Activated CD8-positive, alpha-beta memory T cell treated with anti-CD3 and anti-CD28 coated beads for 1 hour (primary cell): ENCODE measurements around the gene PPDPF.
"Not testable (repeated sequence)": the region's sequence is repeated elsewhere in the genome, so short reads cannot be mapped to it uniquely, and the experiment has no call there.

ENCODE experiments used
- DNase-seq, 2 donors: peaks; one replicate each; pipeline ENCODE4 v3.0.0-alpha.2; 2020; ENCODE audit warnings: low read depth in 1 of 2; ENCODE audit errors: extremely low read depth in 1 of 2

Gene PPDPF

GRCh38 chr20:63547725-63548480 is 27.3 kb downstream of the PPDPF start, which contains the start of gene SRMS:
SRMS (minus strand) TSS chr20:63547749; CDS start chr20:63547463, 286 bp downstream.
- DNase-seq: no peak

GRCh38 chr20:63548542-63548941 is 28.0 kb downstream of the PPDPF start:
- no peak for DNase-seq

- DNase-seq: no peak
Measured at GRCh38 chr20:63549019-63549418, 28.5 kb downstream of the PPDPF start.

- no peak for DNase-seq
Measured at GRCh38 chr20:63549679-63550282, 29.2 kb downstream of the PPDPF start.

- DNase-seq: no peak
Measured at GRCh38 chr20:63551068-63551467, 30.5 kb downstream of the PPDPF start.

- DNase-seq: no peak
Measured at GRCh38 chr20:63552481-63553249, 32.1 kb downstream of the PPDPF start.

GRCh38 chr20:63553251-63553932 is 32.8 kb downstream of the PPDPF start:
- DNase-seq: peak; percentile 76 to 83

GRCh38 chr20:63553933-63554290 is 33.3 kb downstream of the PPDPF start, which contains the start of gene FNDC11:
FNDC11 (plus strand) TSS chr20:63554159; CDS start chr20:63555664, 1,505 bp downstream.
- no peak for DNase-seq

GRCh38 chr20:63554361-63555278 is 34.1 kb downstream of the PPDPF start:
- no peak for DNase-seq

- DNase-seq: no peak
Measured at GRCh38 chr20:63555661-63556381, 35.3 kb downstream of the PPDPF start.

GRCh38 chr20:63556873-63557478 is 36.4 kb downstream of the PPDPF start:
- no peak for DNase-seq

GRCh38 chr20:63557481-63557891 is 36.9 kb downstream of the PPDPF start:
- DNase-seq: no peak

GRCh38 chr20:63558804-63559484 is 38.4 kb downstream of the PPDPF start:
- no peak for DNase-seq

GRCh38 chr20:63559485-63560332 is 39.1 kb downstream of the PPDPF start:
- not testable (repeated sequence) for DNase-seq

- DNase-seq: no peak
Measured at GRCh38 chr20:63560333-63560805, 39.8 kb downstream of the PPDPF start.

GRCh38 chr20:63560856-63561609 is 40.5 kb downstream of the PPDPF start:
- DNase-seq: no peak
